ENCODE results near the gene EFCAB5. TPM values are rescaled to one million over a fixed set of nuclear protein-coding genes. Genes with fewer than 3 reads are reported as not detected.

The EFCAB5 gene
- total and polyA plus RNA-seq, 2 experiments from 2014 or later = 0.68 TPM; not detected in 1

DNA sequence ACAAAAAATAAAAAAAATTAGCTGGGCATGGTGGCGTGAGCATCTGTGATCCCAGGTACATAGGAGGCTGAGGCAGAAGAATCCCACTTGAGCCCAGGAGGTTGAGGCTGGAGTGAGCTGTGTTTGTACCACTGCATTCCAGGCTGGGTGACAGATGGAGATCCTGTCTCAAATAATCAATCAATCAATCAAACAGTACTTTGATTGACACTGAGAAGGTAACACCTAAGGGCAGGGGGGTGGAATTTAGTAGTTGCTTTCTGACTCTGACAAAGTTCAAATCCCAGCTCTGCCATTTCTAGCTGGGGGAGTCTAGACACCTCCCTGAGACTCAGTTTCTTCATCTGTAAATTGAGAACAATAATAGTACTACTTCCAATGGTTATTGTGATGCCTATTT, 23.4 kb upstream of the EFCAB5 start:
- no peak for TF ChIP-seq POLR2AphosphoS5 (IDR thresholded peaks at IDR 0.05; ENCODE audit: low read depth)
- Mint-ChIP-seq H3K4me3 (no peak overlapping the region), H3K9me3 (no peaks in the 10 kb centered on the region), H3K27ac (no peak overlapping the region), H3K27me3 (ENCODE audit: insufficient read depth, low read depth, poor library complexity) (peaks cover 1% of the 10 kb centered on the region), H3K36me3 (ENCODE audit: low read depth) (no peaks in the 10 kb centered on the region), H3K4me1 (peaks cover 4% of the 10 kb centered on the region; the same call in 1 of the 3 replicates)
- Histone ChIP-seq H3K27ac (ENCODE audit: low read depth) (no peak overlapping the region), H3K4me1 (ENCODE audit: insufficient read depth) (no peaks in the 10 kb centered on the region), H3F3A (replicated peaks; ENCODE audit: low read depth) (no peaks in the 10 kb centered on the region), H3K4me3 (no peak overlapping the region), H3K4me2 (no peak overlapping the region), H3K27me3 (ENCODE audit: insufficient read depth) (no peaks in the 10 kb centered on the region), H3K9me2 (ENCODE audit: insufficient read depth) (no peaks in the 10 kb centered on the region), H3K36me3 (ENCODE audit: insufficient read depth) (no peaks in the 10 kb centered on the region), H4K20me1 (replicated peaks; ENCODE audit: insufficient read depth) (peaks cover 5% of the 10 kb centered on the region; the same call in 1 of the 2 replicates), H3K79me2 (replicated peaks; ENCODE audit: insufficient read depth) (peaks cover 9% of the 10 kb centered on the region), H2AFZ (no peak overlapping the region)
- DNase-seq (ENCODE audit: low spot score) (no peak), ATAC-seq (no peak)

DNA sequence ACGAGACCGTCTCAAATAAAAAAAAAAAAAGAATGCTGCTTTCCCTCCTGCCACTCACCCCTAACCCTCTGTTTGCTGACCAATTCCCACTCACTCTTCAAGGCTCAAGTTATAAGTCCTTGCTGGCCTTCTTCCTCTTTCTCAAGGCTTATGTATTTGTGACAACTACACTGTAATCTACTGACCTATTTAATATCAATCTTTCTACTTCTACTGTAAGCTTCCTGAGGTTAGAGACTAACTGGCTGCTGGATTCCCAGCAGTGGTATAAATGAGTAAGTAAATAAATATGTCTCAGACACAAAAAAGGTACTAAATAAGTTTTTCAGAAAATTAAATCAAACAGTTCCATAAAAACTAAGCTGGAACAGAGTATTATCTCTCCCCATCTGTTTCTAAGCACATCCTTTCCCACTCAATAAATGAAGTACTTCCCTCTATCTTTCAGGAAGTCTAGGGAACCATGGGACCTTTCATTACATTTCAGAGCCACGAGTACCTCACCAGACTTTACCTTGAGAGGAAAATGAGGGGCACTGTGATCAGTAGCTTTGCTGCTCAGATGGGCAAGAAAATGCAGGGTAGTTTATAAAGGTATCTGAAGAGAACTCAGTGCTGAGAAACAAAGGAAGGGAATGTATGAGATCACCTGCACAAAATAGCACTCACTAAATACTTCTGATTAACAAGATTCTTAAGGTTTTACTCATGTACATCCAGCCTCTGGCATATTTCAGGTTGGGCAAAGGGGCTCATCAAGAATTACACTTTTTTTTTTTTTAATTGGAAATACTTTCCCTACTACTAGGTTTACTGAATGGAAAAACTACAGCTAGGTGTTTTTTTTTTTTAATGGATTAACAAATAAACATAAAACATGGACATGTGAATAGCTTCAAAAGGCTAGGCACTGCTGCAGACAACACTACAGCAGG, 22.2 kb upstream of the EFCAB5 start:
- Histone ChIP-seq H3K27me3 (ENCODE audit: insufficient read depth) (no peaks in the 10 kb centered on the region), H2AFZ (no peak overlapping the region), H3F3A (replicated peaks; ENCODE audit: low read depth) (no peaks in the 10 kb centered on the region), H3K4me2 (no peak overlapping the region), H3K79me2 (replicated peaks; ENCODE audit: insufficient read depth) (peaks cover 18% of the 10 kb centered on the region), H3K4me1 (ENCODE audit: insufficient read depth) (no peaks in the 10 kb centered on the region), H3K36me3 (ENCODE audit: insufficient read depth) (no peaks in the 10 kb centered on the region), H3K4me3 (no peak overlapping the region), H4K20me1 (replicated peaks; ENCODE audit: insufficient read depth) (peaks cover 5% of the 10 kb centered on the region; the same call in 1 of the 2 replicates), H3K9me2 (ENCODE audit: insufficient read depth) (no peaks in the 10 kb centered on the region), H3K27ac (ENCODE audit: low read depth) (no peak overlapping the region)
- H3K27ac Mint-ChIP-seq = 0 out of 2 replicates have a peak overlapping the region, but pooled peaks have one; percentile 34
- no peak for DNase-seq (ENCODE audit: low spot score)
- peaks cover 1% of the 10 kb centered on the region for H3K27me3 Mint-ChIP-seq (ENCODE audit: insufficient read depth, low read depth, poor library complexity)
- H3K9me3 Mint-ChIP-seq = no peaks in the 10 kb centered on the region
- no peak for ATAC-seq
- no peak overlapping the region for H3K4me3 Mint-ChIP-seq
- no peaks in the 10 kb centered on the region for H3K36me3 Mint-ChIP-seq (ENCODE audit: low read depth)
- H3K4me1 Mint-ChIP-seq = peaks cover 4% of the 10 kb centered on the region; the same call in 1 of the 3 replicates
- TF ChIP-seq ZNF331 (CRISPR knock-in tag; IDR thresholded peaks at IDR 0.05; ENCODE audit: low read depth) = no peak
- TF ChIP-seq STAT1 (IDR thresholded peaks at IDR 0.05; ENCODE audit: unreplicated experiment) = no peak
- no peak for TF ChIP-seq ZNF114 (CRISPR knock-in tag; IDR thresholded peaks at IDR 0.05)
- no peak for TF ChIP-seq NANOG (IDR thresholded peaks at IDR 0.05; ENCODE audit: borderline replicate concordance)
- TF ChIP-seq JUNB (IDR thresholded peaks at IDR 0.05; ENCODE audit: unreplicated experiment) = no peak
- no peak for TF ChIP-seq EZH2 (IDR thresholded peaks at IDR 0.05; ENCODE audit: low read depth, unreplicated experiment)
- TF ChIP-seq, protein P1, sequence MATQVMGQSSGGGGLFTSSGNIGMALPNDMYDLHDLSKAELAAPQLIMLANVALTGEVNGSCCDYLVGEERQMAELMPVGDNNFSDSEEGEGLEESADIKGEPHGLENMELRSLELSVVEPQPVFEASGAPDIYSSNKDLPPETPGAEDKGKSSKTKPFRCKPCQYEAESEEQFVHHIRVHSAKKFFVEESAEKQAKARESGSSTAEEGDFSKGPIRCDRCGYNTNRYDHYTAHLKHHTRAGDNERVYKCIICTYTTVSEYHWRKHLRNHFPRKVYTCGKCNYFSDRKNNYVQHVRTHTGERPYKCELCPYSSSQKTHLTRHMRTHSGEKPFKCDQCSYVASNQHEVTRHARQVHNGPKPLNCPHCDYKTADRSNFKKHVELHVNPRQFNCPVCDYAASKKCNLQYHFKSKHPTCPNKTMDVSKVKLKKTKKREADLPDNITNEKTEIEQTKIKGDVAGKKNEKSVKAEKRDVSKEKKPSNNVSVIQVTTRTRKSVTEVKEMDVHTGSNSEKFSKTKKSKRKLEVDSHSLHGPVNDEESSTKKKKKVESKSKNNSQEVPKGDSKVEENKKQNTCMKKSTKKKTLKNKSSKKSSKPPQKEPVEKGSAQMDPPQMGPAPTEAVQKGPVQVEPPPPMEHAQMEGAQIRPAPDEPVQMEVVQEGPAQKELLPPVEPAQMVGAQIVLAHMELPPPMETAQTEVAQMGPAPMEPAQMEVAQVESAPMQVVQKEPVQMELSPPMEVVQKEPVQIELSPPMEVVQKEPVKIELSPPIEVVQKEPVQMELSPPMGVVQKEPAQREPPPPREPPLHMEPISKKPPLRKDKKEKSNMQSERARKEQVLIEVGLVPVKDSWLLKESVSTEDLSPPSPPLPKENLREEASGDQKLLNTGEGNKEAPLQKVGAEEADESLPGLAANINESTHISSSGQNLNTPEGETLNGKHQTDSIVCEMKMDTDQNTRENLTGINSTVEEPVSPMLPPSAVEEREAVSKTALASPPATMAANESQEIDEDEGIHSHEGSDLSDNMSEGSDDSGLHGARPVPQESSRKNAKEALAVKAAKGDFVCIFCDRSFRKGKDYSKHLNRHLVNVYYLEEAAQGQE (IDR thresholded peaks at IDR 0.05; ENCODE audit: unreplicated experiment) = no peak
- TF ChIP-seq POLR2AphosphoS5 (IDR thresholded peaks at IDR 0.05; ENCODE audit: low read depth) = no peak
- TF ChIP-seq, protein P2, sequence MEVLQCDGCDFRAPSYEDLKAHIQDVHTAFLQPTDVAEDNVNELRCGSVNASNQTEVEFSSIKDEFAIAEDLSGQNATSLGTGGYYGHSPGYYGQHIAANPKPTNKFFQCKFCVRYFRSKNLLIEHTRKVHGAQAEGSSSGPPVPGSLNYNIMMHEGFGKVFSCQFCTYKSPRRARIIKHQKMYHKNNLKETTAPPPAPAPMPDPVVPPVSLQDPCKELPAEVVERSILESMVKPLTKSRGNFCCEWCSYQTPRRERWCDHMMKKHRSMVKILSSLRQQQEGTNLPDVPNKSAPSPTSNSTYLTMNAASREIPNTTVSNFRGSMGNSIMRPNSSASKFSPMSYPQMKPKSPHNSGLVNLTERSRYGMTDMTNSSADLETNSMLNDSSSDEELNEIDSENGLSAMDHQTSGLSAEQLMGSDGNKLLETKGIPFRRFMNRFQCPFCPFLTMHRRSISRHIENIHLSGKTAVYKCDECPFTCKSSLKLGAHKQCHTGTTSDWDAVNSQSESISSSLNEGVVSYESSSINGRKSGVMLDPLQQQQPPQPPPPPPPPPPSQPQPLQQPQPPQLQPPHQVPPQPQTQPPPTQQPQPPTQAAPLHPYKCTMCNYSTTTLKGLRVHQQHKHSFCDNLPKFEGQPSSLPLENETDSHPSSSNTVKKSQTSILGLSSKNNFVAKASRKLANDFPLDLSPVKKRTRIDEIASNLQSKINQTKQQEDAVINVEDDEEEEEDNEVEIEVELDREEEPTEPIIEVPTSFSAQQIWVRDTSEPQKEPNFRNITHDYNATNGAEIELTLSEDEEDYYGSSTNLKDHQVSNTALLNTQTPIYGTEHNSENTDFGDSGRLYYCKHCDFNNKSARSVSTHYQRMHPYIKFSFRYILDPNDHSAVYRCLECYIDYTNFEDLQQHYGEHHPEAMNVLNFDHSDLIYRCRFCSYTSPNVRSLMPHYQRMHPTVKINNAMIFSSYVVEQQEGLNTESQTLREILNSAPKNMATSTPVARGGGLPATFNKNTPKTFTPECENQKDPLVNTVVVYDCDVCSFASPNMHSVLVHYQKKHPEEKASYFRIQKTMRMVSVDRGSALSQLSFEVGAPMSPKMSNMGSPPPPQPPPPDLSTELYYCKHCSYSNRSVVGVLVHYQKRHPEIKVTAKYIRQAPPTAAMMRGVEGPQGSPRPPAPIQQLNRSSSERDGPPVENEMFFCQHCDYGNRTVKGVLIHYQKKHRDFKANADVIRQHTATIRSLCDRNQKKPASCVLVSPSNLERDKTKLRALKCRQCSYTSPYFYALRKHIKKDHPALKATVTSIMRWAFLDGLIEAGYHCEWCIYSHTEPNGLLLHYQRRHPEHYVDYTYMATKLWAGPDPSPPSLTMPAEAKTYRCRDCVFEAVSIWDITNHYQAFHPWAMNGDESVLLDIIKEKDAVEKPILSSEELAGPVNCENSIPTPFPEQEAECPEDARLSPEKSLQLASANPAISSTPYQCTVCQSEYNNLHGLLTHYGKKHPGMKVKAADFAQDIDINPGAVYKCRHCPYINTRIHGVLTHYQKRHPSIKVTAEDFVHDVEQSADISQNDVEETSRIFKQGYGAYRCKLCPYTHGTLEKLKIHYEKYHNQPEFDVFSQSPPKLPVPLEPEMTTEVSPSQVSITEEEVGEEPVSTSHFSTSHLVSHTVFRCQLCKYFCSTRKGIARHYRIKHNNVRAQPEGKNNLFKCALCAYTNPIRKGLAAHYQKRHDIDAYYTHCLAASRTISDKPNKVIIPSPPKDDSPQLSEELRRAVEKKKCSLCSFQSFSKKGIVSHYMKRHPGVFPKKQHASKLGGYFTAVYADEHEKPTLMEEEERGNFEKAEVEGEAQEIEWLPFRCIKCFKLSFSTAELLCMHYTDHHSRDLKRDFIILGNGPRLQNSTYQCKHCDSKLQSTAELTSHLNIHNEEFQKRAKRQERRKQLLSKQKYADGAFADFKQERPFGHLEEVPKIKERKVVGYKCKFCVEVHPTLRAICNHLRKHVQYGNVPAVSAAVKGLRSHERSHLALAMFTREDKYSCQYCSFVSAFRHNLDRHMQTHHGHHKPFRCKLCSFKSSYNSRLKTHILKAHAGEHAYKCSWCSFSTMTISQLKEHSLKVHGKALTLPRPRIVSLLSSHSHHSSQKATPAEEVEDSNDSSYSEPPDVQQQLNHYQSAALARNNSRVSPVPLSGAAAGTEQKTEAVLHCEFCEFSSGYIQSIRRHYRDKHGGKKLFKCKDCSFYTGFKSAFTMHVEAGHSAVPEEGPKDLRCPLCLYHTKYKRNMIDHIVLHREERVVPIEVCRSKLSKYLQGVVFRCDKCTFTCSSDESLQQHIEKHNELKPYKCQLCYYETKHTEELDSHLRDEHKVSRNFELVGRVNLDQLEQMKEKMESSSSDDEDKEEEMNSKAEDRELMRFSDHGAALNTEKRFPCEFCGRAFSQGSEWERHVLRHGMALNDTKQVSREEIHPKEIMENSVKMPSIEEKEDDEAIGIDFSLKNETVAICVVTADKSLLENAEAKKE (CRISPR knock-in tag; IDR thresholded peaks at IDR 0.05) = no peak
- TF ChIP-seq CREB1 (CRISPR knock-in tag; IDR thresholded peaks at IDR 0.05; ENCODE audit: low read depth) = no peak
- TF ChIP-seq EZH2phosphoT487 (IDR thresholded peaks at IDR 0.05; ENCODE audit: unreplicated experiment) = no peak

All from GM23338 (cell line).